ENCODE results near the gene GIGYF2.

The GIGYF2 gene

DNA sequence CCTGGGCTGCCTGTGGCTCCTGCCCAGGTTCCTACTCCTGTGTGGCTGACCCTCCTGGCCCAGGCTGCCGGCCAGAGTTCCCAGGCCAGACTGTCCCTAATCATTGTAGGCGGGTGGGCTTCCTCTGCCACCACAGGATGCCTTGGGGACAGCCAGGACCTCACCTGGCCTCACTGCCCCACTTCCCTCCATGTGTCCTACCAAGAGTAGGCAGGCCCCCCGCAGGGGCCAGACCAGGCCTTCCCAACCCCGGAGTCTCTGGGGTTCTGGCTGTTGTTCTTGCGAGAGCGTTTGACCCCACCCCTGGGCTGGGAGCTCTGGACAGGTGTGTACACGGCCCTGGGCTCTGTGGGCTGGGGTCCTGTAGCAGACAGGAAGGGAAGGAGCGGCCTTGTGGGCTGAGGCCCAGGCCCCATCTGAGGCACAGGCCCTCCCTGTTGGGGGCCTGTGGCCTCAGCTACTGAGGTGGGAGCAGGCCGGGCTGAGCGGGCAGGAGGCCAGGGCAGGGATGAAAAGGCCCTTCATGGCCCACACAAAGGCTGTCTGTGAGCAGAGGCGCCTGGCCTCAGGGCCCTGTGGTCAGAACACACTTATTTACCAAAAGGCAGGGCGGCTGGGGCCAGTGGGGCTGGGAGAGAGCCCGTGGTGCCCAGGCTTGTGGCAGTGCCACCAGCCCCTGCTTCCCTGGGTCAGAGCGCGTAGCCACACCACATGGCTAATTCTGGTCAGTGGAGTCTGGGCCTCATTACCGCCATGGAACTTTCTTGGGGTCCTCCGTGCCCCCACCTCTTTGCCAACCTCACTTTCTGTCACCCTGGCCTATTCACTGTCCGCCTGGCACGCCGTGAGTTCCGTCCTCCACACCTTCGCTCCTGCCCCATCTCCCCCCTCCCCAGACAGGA lies 175.0 kb downstream of the GIGYF2 start:
- TF ChIP-seq, protein P1, sequence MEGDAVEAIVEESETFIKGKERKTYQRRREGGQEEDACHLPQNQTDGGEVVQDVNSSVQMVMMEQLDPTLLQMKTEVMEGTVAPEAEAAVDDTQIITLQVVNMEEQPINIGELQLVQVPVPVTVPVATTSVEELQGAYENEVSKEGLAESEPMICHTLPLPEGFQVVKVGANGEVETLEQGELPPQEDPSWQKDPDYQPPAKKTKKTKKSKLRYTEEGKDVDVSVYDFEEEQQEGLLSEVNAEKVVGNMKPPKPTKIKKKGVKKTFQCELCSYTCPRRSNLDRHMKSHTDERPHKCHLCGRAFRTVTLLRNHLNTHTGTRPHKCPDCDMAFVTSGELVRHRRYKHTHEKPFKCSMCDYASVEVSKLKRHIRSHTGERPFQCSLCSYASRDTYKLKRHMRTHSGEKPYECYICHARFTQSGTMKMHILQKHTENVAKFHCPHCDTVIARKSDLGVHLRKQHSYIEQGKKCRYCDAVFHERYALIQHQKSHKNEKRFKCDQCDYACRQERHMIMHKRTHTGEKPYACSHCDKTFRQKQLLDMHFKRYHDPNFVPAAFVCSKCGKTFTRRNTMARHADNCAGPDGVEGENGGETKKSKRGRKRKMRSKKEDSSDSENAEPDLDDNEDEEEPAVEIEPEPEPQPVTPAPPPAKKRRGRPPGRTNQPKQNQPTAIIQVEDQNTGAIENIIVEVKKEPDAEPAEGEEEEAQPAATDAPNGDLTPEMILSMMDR (IDR thresholded peaks at IDR 0.05; ENCODE audit: borderline replicate concordance, control extremely low read depth, extremely low read depth, insufficient read depth, missing control alignments): no peak
- in situ Hi-C loops (cut with MboI; ENCODE audit: low sequenced_read_pairs, unreplicated experiment): no loop called here
- DNase-seq (ENCODE audit: low spot score): peak; percentile 24

GRCh38 chr2:232872826-232873225 lies 175.7 kb downstream of the GIGYF2 start:
- in situ Hi-C loops (cut with MboI; ENCODE audit: low sequenced_read_pairs, unreplicated experiment): no loop called here
- DNase-seq (ENCODE audit: low spot score): no peak
- TF ChIP-seq, protein P1 (IDR thresholded peaks at IDR 0.05; ENCODE audit: borderline replicate concordance, control extremely low read depth, extremely low read depth, insufficient read depth, missing control alignments): no peak

DNA sequence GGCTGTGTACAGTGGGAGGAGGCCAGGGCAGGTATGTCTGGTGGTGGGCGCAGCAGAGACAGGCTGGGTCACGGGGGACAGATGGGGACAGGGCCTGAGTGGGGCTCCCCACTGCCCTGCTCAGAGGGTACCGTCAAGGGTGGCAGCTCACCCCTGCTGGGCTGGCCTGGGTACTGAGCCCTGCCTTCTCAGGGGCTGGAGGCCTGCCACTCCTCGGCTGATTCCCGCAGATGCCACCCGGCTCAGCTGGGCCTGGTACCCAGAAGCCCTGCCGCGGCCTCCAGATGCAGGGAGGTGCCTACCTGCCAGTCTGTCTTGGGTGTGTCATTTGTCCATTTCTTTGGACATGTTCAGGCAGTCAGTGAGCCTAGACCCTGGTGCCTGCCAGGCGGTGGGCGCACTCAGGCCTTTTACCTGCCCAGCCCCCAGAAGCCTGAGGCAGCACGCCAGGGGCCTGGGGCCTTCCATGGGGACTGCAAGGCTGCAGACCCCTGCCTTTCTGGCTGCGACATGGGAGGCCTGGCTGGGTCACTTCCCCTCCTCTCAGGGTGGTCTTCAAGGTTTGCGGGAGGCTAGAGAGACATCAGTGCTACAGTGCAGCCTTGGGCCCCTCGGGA lies 176.3 kb downstream of the GIGYF2 start:
- in situ Hi-C loops (cut with MboI; ENCODE audit: low sequenced_read_pairs, unreplicated experiment): no loop called here
- DNase-seq (ENCODE audit: low spot score): no peak
- TF ChIP-seq, protein P1 (IDR thresholded peaks at IDR 0.05; ENCODE audit: borderline replicate concordance, control extremely low read depth, extremely low read depth, insufficient read depth, missing control alignments): no peak

DNA sequence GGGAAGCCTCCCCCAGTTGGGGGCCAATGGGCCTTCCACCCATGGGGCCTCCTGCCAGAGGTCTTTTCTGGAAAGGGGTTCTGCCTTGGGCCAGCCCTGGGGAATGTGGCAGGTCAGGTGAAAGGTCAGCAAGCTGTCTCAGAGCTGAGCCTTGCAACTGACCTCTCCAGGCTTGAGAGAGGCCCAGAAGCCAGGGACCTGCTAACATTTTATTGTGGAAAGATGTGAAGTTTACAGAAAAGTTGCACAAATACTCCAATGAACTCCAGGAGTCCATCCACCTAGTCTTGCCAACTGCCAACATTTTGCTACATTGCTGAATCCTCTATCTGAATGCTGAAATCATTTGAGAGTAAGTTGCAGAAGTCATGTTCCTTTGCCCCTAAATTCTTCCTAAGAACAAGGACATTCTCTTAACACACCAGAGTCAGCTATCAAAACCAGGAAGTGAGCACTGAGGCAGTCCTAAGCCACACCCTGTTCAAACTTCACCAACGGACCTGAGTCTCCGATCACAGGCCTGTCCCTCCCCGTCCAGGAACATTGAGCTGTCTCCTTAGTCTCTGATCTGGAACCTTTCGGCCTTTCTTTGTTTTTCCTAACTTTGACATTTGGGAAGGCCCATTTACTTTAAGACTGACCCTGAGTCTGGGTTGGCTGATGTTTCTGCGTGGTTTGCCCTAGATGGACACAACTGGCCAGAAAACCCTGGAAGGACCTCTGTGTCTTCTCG lies 176.9 kb downstream of the GIGYF2 start:
- no peak for DNase-seq (ENCODE audit: low spot score)
- TF ChIP-seq, protein P1 (IDR thresholded peaks at IDR 0.05; ENCODE audit: borderline replicate concordance, control extremely low read depth, extremely low read depth, insufficient read depth, missing control alignments): no peak
- in situ Hi-C loops (cut with MboI; ENCODE audit: low sequenced_read_pairs, unreplicated experiment): no loop called here

- TF ChIP-seq, protein P1 (IDR thresholded peaks at IDR 0.05; ENCODE audit: borderline replicate concordance, control extremely low read depth, extremely low read depth, insufficient read depth, missing control alignments): no peak
- DNase-seq (ENCODE audit: low spot score): no peak
- in situ Hi-C loops (cut with MboI; ENCODE audit: low sequenced_read_pairs, unreplicated experiment): no loop called here
Measured at GRCh38 chr2:232874677-232875223, 177.6 kb downstream of the GIGYF2 start.

Data from GM13976 (cell line).